Effector CD4-positive, alpha-beta T cell (primary cell): ENCODE measurements around the gene GPANK1.

Experiments used
- DNase-seq: peaks from one replicate; pipeline ENCODE4 v3.0.0-alpha.2; 2020

The GPANK1 gene

DNA sequence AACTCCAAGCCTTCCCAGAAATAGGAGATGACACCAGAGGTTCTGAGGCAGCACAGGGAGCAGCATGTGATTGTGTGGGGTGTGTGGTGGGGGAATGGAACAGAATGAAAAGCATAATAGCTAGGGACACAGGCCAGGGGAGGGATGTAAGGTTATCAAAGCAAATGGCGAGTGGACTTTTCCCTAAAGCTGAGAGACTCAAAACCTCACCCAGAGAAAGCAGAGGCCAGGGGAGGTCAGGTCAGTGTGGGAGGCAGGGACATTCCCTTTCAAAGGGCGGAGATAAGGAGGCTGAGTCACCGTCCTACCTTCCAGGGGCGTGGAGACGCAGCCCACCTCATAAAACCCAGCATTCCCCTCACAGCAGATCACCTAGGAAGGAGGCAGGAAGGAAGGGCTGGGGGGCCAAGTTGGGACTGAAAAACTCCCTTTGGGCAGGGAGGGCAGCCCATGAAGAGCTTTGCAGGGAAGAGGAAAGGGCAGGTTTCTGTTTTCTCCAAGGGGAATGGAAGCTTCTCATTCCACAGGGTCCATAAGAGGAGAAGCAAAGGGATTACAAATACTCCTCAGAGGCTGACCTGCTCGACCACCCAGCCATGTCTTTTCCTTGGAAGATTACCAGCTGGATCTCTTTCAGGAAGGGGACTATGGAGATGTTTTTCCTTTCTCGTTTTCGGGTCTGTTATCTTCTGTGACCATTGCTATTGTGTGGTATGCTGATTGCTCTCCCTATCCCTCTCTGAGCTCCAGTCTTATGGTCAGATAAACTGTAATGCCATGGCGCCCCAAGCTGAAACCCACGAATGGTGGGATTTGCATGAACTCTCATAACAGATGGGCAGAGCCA, 25.7 kb upstream of the GPANK1 start:
- no peak for DNase-seq

DNA sequence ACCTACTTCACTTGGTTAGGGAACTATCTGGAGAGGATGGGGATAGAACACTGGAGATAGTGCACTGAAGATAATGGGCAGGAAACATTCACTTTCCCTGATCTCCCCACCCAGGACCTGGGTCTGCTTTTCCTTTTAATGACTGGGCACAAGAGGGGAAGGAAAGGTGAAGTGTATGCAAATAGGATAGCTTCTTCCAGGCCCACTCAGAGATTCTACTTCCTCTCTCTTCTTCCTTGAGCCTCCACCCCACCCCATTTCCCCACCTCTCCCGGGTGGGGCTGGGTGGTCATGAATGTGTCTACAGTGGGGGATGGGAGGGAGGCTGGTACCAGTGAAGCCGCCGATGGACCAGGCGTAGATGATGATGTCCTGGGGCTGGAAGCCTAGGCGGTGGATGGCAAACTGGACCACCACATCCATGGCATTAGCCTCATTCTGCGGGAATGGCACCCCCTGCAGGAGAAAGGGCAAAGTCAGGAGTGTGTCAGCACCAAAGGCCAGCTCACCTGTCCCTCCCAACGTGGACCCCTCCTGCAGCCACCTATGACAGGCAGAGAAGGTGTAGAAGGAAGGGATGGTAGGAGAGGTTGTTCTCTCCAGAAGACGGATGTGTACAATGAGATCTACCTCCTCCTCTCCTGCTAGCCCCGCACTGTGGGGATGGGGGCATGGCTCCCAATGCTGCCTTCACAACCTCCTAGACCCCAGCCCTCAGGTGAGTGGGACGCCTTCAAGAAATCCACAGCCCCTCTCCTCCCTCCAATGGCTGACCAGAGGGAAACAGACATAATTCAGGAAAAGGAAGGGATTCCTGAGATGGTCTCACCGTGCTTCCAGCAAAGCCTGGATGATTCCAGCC, 24.7 kb upstream of the GPANK1 start:
- DNase-seq, result no peak

DNA sequence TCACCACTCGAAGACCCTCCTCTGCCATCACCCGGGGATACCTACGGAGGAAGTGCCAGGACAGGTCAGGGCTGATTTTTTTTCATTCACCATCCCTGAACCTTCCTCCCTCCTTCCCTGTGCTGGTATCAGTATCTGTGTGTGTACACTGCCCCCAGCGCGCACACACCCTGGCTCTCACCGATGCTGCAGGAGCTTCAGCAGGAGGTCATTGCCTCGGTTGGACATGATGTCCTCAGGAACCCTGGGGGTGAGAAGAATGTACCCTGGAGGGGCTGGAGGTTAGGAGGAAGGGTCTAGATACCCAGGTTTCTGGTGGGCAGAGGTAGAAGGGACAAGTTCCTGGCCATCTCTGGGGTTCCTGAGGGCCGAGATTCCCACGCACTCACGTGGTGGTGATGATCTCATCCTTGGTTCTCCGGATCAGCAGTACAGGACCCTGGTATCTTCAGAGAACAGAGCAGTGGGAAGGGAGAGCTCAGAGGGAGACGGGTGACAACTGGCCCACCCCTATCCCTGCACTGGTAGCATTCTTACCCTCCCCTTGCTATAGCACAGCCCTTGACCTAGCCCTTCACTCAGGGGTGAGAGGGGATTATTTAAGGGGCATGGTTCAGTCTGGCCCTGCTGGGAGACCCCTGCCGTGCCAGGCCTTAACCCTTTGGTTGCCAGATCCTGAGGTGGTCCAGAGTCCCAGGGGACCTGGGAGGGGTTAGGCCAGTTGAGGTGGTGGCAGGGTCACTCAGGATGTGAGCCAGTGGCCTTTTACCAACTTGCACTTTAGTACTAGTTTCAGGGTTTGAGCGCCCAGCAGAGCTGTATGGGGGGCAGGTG, 23.3 kb upstream of the GPANK1 start:
- DNase-seq, result no peak

DNA sequence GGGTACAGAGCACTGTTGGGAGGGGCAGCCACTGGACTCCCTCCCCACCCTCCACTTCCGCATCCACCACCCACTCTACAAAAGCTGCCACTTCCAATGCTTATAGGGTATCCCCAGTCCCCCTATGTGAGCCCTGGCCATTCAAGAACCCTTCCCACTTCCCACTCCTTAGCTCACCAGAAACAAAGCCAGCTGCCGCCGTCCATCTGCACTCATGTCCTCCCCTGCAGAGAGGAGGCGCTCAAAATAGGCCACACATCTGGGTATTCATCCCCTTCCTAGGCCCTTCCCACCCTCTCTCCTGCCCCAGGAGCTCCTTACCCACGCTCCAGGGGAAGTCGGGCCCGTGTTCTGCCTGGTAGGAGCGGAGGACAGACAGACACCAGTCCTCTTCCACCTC, 22.5 kb upstream of the GPANK1 start:
- no peak for DNase-seq

DNA sequence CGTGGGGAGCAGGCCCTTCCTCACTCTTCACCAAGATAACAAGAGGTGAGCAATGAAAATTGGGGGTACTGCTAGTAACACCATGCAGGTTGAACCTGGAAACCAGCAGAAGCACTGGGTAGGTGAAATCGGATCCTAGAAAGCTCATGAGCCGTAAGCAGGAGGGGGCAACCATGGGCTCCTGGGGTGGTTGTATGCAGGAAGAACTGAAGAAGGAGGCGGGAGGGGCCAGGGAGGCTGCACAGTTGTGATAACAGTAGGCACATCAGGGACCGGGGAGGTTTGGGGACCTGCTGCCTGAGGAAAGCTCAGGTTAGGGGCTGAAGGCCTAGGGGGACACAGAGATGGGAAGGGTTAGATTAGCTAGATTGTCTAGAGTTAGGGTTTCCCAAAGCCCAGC, 21.7 kb upstream of the GPANK1 start:
- DNase-seq, result no peak

DNA sequence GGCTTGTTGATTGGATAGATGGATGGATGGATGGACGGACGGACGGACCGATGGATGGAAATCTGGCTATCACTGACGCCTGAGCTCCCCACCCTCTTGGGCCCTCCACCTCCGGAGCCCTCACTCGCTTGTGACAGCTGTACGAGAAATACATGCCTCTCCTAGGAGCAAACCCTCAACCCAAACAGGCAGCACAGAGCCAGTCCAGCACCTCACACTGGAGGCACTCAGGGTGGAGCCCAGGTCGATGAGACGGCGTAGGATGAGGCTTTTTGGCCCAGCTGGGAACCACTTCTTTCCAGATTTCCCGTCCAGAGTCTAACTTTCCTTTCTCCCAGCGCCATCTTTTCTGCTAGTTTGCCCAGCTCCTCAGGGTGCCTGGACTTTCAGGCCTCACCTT, 18.8 kb upstream of the GPANK1 start:
- DNase-seq, result no peak

DNA sequence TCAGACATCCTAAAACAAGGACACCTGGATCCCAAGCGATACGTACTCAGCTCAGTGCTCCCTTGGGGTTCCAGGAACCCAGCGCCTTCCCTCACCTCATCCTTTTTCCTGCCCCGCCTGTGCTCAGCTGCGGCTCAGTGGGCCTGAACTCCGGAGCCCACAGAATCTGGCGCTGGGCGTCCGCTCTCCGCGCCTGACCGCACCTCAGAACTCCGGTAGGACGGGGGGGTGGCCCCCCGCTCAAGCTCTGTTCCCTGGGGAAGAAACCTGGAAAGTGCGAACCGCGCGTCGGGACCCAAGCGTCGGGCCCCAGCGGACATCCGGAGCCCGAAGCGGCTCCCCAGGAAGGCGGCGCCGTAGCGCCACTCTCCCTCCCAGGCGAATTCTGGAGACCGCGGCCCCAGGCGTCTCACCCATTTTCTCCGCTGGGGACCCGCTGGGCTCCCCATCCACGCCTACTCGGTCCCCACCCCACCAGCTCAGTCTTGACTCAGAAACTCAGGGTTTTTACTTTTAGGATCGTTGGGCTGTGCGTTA, 16.4 kb upstream of the GPANK1 start:
- peak; percentile 24 for DNase-seq

DNA sequence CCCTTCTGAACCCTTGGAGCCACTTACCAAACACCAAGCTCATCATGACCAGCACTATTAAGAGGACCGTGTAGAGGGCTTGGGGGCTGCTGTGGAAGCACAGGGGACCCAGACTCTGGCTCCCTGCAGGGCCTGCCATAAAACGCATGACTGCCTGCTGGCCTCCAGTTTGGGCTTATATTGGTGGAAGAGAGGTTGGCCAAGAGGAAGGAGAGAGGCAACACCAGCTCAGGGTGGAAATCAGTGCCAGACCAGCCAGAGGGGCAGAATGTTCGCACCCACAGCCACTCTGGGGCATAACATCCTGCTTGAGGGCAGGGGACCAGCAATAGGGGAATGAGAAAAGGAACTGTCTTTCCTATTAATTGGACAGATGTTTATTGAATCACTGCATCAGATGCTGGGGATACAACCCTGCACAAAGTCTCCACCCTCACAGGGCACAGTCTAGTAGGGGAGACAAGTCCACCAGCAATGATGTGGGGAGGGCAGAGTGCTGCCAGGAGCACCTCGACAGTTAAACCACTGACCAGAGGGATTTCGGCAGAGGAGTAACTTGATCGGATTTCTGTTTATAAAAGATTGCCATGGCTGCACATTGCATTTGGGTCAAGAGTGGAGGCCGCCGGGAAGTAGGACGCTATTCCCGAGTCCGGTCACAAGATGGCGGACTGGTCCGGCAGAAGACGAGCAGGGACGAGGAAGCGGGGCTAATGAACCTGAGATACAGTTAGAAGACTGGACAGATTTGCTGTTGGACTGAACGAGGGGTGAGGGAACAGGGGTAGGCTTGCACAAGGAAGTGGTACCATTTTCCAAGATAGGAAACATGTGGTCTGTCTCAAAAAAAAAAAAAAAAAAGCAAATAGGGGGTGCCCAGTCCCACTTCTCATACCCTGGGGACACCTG, 15.7 kb upstream of the GPANK1 start, which contains the start of gene LY6G5C:
Gene LY6G5C, minus strand, starts transcription at position 842 of the 909 bp plus-strand sequence. Its CDS starts 694 bp downstream, at position 148.
- DNase-seq, result peak; percentile 30

DNA sequence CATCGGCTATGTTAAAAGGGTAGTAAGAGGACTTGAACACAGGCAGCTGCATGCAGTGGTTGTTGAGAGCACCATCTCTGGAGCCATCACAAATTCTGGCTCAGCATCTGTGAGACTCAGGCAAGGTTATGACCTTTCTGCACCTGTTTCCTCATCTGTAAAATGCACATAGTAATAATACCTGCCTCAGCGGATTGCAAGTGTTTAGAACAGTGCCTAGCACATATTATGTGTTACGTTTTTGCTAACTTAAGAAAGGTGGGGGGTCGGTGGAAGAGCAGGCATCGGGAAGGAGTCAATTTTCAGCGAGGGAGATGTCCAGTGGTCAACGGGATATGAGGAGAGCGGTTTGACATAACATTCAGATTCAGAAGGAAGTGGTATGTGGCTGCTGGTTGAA, 13.2 kb upstream of the GPANK1 start:
- DNase-seq, result no peak

DNA sequence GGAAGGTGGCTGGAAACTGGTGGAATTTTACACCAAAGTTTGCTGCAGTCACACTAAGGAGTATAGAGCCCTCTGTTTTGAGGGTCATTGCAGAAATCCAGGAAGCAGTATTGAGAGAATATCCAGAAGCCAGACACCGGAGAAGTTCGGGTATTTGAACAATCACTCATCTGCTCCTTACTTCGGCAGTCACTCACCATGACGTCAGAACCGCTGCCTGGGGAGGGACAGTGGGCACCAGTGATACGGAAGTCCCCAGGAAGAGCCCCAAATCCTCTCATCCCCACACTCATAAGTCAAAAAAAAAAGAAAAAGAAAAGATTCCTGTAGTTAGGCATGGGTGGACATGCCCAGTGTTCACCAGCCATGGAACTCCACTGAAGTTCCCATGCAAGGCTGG, 12.1 kb upstream of the GPANK1 start:
- DNase-seq, result no peak

DNA sequence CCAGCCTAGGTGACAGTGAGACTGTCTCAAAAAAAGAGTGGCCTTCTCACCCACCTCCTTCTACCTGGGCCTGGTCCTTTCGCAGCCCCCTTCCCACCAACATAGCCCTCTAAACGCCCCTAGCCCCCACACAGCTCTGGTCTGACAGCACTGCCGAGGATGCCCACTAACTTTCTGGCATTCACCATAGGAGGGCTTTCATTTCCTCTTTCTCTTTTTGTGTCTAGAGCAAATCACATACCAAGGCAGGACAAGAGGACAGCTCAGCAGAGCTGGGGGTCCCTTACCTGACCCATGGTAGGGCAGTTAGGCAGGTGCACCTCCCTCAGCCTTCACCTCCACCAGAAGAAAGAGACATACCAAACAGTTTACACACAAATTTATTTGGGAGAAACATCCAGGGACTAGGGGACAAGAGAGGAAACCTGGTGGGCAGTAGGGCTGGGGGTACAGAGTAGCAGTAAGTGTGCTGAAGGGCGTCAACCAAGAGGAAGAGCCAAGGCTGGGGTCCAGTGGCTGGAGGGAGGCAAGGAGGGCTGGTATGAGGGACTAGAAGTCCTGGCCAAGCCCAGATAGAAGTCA, 11.6 kb upstream of the GPANK1 start:
- DNase-seq, result no peak

DNA sequence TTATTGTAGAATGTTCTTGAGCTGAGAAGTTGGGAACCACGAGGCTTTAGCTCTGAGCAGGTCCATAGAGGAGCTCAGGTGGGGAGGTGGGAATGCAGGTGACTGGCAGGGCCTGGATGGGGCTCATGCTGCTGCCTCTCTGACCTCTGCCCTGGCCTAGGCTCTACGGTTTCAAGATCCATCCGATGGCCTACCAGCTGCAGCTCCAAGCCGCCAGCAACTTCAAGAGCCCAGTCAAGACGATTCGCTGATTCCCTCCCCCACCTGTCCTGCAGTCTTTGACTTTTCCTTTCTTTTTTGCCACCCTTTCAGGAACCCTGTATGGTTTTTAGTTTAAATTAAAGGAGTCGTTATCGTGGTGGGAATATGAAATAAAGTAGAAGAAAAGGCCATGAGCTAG, 4.9 kb upstream of the GPANK1 start, which contains the start of gene LY6G5B:
Gene LY6G5B, plus strand, starts transcription at position 301 of the 400 bp plus-strand sequence. CDS start 975 bp downstream, outside the sequence.
- no peak for DNase-seq

DNA sequence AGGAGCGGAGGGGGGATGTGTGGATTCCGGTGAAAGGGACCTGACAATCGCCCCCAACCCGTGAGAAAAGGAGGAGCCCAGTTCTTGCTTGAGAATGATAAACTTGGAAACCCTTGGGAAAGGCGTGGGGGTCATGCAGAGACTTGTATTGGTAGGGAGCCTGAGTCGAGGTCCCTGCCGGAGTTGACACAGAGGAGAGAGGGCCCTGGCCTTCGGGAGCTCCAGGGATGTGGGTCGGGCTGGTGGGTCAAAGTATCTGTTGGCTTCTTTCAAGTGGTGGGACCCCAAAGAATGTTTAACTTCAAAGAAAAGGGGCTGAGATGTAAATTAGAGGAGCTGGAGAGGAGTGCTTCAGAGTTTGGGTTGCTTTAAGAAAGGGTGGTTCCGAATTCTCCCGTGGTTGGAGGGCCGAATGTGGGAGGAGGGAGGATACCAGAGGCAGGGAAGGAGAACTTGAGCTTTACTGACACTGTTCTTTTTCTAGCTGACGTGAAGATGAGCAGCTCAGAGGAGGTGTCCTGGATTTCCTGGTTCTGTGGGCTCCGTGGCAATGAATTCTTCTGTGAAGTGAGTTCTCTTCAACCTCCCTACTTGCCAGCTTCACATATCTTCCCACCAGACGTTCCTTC, 1.7 kb upstream of the GPANK1 start:
- no peak for DNase-seq

DNA sequence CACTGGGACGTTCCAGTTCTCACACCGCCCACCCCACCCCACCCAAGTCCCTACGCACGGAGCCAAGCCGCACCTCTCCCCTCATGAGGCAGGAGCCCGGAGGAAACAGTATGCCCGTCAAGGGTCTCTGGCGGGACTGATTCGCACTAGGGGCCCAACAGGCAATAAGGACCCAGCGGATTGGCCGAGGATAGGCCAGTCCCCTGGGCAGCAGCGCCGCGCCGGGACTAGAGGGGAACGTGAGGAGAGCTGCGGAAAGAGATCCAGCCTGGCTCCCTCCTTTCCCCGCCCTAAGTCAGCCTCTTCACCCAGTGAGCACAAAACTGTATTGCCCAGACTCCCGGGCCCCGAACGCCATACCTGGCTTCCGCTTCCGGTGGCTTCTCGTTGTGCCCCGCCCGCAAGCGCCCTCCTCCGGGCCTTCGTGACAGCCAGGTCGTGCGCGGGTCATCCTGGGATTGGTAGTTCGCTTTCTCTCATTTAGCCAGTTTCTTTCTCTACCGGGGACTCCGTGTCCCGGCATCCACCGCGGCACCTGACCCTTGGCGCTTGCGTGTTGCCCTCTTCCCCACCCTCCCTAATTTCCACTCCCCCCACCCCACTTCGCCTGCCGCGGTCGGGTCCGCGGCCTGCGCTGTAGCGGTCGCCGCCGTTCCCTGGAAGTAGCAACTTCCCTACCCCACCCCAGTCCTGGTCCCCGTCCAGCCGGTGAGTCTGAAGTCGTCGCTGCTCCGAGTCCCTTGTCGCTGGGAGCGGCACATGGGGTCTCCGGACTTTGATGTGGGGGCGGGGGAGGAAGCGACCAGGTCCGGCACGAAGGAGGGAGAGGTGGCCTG, 922 bp upstream of the GPANK1 start, which contains the start of gene CSNK2B:
Gene CSNK2B, plus strand, starts transcription at position 580 of the 836 bp plus-strand sequence. CDS start 752 bp downstream, outside the sequence.
- DNase-seq, result peak; percentile 99

DNA sequence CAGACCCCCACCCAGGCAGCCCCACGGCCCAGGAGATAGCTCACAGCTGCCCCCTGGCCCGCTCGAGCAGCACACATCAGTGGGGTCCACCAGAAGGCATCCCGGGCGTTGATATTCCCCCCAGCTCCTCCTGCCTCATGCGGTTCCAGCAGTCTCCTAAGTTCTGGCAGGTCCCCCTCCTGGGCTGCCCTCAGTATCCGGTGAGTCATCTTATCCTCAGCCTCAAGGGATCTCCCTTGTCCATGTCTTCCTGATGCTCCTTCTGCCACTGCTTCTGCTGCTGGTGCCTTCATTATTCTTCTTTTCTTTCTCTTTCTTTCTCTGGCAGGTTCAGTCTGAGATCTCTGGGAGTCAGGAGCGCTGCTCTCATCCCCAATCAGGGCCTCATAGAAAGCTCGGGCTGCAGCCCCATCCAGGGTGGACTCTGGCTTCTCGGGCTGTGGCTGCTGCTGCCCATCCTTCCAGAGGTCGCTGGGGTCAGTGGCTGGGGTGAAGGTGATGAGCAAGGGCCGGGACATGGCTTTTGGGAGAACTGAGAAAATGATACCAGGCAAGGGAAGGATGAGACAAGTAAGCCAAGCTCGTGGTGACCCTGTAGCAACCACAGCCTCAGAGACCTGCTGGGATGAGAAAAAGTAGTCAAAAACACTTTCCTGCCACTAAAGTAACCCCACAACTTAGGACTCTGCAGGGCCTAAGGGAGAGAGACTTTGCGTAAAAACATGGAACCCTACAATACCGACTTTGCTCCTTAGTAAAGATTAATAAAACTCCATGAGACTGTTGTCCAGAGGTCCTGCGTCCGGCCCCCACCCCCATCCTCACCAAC, 622 bp downstream of the GPANK1 start:
- no peak for DNase-seq

DNA sequence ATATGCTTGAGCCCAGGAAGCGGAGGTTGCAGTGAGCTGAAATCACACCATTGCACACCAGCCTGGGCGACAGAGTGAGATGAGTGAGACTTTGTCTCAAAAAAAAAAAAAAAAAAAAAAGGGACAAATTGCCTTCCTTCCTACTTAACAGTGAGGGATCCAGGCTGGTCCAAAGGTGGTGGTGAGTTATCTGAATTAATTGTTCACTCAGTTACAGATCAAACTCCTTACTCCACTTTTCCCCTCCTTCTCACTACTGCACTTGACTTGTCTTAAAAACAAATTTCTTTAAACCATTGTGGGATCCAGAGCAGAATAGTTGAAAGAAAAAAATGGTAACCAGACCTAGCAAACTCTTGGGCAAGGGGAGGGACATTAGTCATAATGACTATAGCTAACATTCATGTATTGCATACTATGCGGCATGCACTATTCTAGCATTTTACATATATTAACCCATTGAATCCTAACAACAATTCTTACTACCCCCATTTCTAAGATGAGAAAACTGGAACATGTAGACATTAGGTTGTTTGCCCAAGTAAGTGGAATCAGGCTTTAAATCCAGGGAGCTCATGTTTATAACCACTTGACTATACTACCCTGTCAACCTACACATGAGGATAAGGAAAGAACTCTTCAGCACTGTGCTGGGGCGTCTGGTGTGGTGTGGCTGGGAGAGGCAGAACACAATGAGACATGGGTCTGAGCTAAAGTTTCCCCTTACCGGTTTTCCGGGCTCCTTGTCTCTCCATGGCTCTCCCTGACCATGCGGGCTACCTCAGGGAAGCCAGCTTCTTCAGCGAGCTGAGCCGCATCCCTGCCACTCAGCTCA, 1.5 kb downstream of the GPANK1 start:
- no peak for DNase-seq

DNA sequence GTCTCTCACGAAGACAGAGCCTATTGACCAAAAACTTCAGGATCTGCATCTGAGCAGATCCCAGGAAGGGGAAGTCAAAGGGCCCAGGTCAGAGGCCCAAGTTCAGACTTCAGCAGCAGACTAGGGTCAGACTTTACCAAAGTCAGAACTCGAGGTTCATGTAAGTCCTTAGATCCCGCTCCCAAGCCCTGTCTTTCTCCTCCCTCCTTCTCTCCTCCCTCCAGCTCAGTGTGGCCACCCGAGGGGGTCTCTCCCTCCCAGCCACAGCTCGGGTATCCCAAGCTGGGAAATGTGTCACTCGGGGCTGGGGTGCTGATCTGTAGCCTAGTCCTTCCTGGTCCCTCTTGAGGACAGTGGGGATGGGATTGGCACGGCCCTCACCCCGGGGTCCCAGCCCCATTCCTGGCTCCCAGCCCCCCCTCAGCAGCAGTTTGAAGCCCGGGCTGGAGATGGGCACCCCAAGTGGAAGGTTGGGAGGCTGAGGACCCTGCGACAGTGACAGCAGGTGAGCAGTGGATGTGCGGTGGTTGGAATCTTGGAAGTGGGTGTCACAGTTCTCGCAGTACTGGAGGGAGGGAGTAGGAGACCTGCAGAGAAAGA, 2.6 kb downstream of the GPANK1 start:
- no peak for DNase-seq
